Activated CD4-positive, alpha-beta T cell treated with anti-CD3 and anti-CD28 coated beads, Interleukin-2, Interleukin-4, amounts not matched to agents 100 ng/mL and 50 ng/mL, durations not matched to agents 16 hours and 8 hours (primary cell): ENCODE data around the gene ZNF133.
"Not testable (repeated sequence)": the region's sequence is repeated elsewhere in the genome, so short reads cannot be mapped to it uniquely, and the experiment has no call there.

Experiments
- DNase-seq: peaks from one replicate; pipeline ENCODE4 v3.0.0-alpha.2; 2020; ENCODE audit warnings: low spot score

Gene ZNF133

GRCh38 chr20:18287915-18288748 is at the start of gene ZNF133:
ZNF133 (plus strand) TSS chr20:18288527; CDS start chr20:18305687, 17,160 bp downstream.
- DNase-seq: peak; percentile 94

- no peak for DNase-seq
Observed at GRCh38 chr20:18240997-18241396, 47.3 kb upstream of the ZNF133 start.

- no peak for DNase-seq
Observed at GRCh38 chr20:18243802-18244201, 44.5 kb upstream of the ZNF133 start.

- DNase-seq: not testable (repeated sequence)
Observed at GRCh38 chr20:18248545-18248944, 39.8 kb upstream of the ZNF133 start.

- no peak for DNase-seq
Observed at GRCh38 chr20:18250217-18250616, 38.1 kb upstream of the ZNF133 start.

- DNase-seq: no peak
Observed at GRCh38 chr20:18252597-18253451, 35.5 kb upstream of the ZNF133 start.

- no peak for DNase-seq
Observed at GRCh38 chr20:18254615-18255014, 33.7 kb upstream of the ZNF133 start.

- DNase-seq: no peak
Observed at GRCh38 chr20:18255526-18255925, 32.8 kb upstream of the ZNF133 start.

GRCh38 chr20:18256440-18257090 is 31.8 kb upstream of the ZNF133 start:
- DNase-seq: no peak

GRCh38 chr20:18258126-18258860 is 30.0 kb upstream of the ZNF133 start:
- no peak for DNase-seq

- no peak for DNase-seq
Observed at GRCh38 chr20:18259730-18260129, 28.6 kb upstream of the ZNF133 start.

- DNase-seq: no peak
Observed at GRCh38 chr20:18263723-18264122, 24.6 kb upstream of the ZNF133 start.

GRCh38 chr20:18265441-18265840 is 22.9 kb upstream of the ZNF133 start:
- no peak for DNase-seq

GRCh38 chr20:18266282-18266681 is 22.0 kb upstream of the ZNF133 start:
- DNase-seq: no peak

GRCh38 chr20:18267815-18268214 is 20.5 kb upstream of the ZNF133 start:
- DNase-seq: no peak

GRCh38 chr20:18271160-18271559 is 17.2 kb upstream of the ZNF133 start:
- DNase-seq: no peak

- no peak for DNase-seq
Observed at GRCh38 chr20:18272451-18272850, 15.9 kb upstream of the ZNF133 start.

GRCh38 chr20:18273738-18274137 is 14.6 kb upstream of the ZNF133 start:
- DNase-seq: no peak

GRCh38 chr20:18275960-18276359 is 12.4 kb upstream of the ZNF133 start:
- not testable (repeated sequence) for DNase-seq

- DNase-seq: peak; percentile 77
Observed at GRCh38 chr20:18276821-18277220, 11.5 kb upstream of the ZNF133 start.

GRCh38 chr20:18279242-18279641 is 9.1 kb upstream of the ZNF133 start:
- DNase-seq: no peak
